ENCODE data around the gene PSMD1. TPM values are rescaled to one million over a fixed set of nuclear protein-coding genes. Genes with fewer than 3 reads are reported as not detected.
A peak's percentile ranks its signal among the peaks of the same experiment; 100 is the strongest.

Gene PSMD1
- total RNA-seq, 2 experiments from 2014 or later = 27.9 to 31.3 TPM

DNA sequence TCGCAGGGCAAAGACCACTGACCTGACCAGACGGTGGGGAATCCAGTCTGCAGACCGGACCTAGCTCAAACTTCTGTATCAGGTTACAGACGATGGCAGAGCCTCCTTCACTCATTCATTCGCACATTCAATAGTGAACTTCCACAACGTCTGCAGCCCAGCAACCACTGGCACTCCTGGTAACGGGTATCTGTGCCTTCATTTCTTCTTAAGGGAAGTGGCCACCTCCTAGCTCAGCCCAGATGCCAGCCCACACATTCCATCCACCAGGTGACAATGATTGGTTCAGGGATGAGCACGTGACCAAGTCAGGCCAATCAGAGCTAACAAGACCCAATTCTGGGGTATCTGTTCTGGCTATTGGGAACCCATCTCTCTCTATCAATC, 125.8 kb downstream of the PSMD1 start:
- no peaks in the 10 kb centered on the region for H3K27me3 Mint-ChIP-seq
- no peaks in the 10 kb centered on the region for H3K36me3 ChIP-seq (ENCODE audit: insufficient read depth, low read length)
- H3K4me3 Mint-ChIP-seq = no peak overlapping the region
- ChIA-PET POLR2A (no interaction called here), CTCF (no interaction called here)
- peak in 1 of 14 experiments; percentile 17 for DNase-seq
- no peak overlapping the region for H3K4me3 ChIP-seq (ENCODE audit: low read length)
- peaks cover 6% of the 10 kb centered on the region for H3K4me1 Mint-ChIP-seq (ENCODE audit: low read depth)
- H3K27ac Mint-ChIP-seq = no peak overlapping the region
- no peaks in the 10 kb centered on the region for H3K4me1 ChIP-seq (ENCODE audit: insufficient read depth, low read length)
- H3K36me3 Mint-ChIP-seq (ENCODE audit: low read depth) = no peaks in the 10 kb centered on the region
- ATAC-seq (ENCODE audit: poor library complexity) = no peak
- H3K27me3 ChIP-seq (ENCODE audit: control insufficient read depth in 1 of 2, insufficient read depth in 2 of 2, low read length in 2 of 2) = no peaks in the 10 kb centered on the region
- no peaks in the 10 kb centered on the region for H3K9me3 ChIP-seq (ENCODE audit: control insufficient read depth in 1 of 2, insufficient read depth in 1 of 2, low read length in 2 of 2)
- H3K9me3 Mint-ChIP-seq = no peaks in the 10 kb centered on the region
- H3K27ac ChIP-seq (ENCODE audit: low read depth in 1 of 2, low read length in 2 of 2) = no peak overlapping the region
- TF ChIP-seq, protein P1, sequence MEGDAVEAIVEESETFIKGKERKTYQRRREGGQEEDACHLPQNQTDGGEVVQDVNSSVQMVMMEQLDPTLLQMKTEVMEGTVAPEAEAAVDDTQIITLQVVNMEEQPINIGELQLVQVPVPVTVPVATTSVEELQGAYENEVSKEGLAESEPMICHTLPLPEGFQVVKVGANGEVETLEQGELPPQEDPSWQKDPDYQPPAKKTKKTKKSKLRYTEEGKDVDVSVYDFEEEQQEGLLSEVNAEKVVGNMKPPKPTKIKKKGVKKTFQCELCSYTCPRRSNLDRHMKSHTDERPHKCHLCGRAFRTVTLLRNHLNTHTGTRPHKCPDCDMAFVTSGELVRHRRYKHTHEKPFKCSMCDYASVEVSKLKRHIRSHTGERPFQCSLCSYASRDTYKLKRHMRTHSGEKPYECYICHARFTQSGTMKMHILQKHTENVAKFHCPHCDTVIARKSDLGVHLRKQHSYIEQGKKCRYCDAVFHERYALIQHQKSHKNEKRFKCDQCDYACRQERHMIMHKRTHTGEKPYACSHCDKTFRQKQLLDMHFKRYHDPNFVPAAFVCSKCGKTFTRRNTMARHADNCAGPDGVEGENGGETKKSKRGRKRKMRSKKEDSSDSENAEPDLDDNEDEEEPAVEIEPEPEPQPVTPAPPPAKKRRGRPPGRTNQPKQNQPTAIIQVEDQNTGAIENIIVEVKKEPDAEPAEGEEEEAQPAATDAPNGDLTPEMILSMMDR (IDR thresholded peaks at IDR 0.05) = no peak
- intact Hi-C loops (cut with DNase I, micrococcal nuclease) = no loop called here

DNA sequence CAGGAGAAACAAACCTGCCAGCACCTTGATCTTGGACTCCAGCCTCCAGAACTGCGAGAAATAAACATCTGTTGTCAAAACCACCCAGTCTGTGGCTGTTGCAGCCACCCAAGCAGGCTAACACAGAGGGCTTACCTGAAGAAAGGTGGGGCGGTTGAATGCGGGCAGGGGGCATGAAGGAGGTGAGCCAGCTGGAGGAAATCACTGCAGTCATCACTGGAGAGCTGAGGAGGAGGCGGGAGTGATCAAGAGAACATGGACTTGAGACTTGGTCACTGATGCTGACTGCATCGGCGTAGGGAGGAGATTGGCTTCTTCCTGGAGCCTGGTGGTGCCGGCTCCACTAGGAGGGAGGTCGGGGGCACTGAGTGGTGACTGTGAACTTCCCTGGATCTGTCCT, 127.2 kb downstream of the PSMD1 start:
- no peak overlapping the region for H3K27ac ChIP-seq (ENCODE audit: low read depth in 1 of 2, low read length in 2 of 2)
- H3K9me3 Mint-ChIP-seq = no peaks in the 10 kb centered on the region
- TF ChIP-seq, protein P1 (IDR thresholded peaks at IDR 0.05) = no peak
- no peaks in the 10 kb centered on the region for H3K36me3 ChIP-seq (ENCODE audit: insufficient read depth, low read length)
- ATAC-seq (ENCODE audit: poor library complexity) (no peak), DNase-seq (no peak)
- peaks cover 6% of the 10 kb centered on the region for H3K4me1 Mint-ChIP-seq (ENCODE audit: low read depth)
- no peak overlapping the region for H3K4me3 Mint-ChIP-seq
- H3K4me1 ChIP-seq (ENCODE audit: insufficient read depth, low read length) = no peaks in the 10 kb centered on the region
- H3K36me3 Mint-ChIP-seq (ENCODE audit: low read depth) = no peaks in the 10 kb centered on the region
- H3K27ac Mint-ChIP-seq = no peak overlapping the region
- ChIA-PET POLR2A (no interaction called here), CTCF (no interaction called here)
- intact Hi-C loops (cut with DNase I, micrococcal nuclease) = no loop called here
- no peaks in the 10 kb centered on the region for H3K9me3 ChIP-seq (ENCODE audit: control insufficient read depth in 1 of 2, insufficient read depth in 1 of 2, low read length in 2 of 2)
- H3K27me3 Mint-ChIP-seq = peaks cover 6% of the 10 kb centered on the region
- H3K4me3 ChIP-seq (ENCODE audit: low read length) = no peak overlapping the region
- H3K27me3 ChIP-seq (ENCODE audit: control insufficient read depth in 1 of 2, insufficient read depth in 2 of 2, low read length in 2 of 2) = peaks cover 0 to 6% of the 10 kb centered on the region in 2 experiments

DNA sequence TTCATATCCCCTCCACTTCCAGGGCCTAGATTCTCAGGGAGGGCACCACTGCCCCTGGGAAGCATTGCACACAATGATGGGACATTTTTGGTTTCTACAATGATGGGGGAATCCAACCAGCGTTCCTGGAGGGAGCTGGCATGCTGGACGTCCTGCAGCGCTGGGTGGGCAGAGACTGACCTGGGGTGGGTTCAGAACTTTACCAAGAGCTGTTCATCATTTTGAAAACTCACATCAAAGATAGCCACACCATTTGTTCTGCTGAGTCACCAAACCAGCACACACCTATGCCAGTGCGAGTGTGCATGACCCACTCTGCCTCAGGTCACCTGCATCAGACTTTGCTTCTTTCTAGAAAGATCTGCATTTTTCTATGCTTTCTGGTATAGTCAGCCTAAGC, 127.7 kb downstream of the PSMD1 start:
- H3K36me3 Mint-ChIP-seq (ENCODE audit: low read depth) = no peaks in the 10 kb centered on the region
- H3K27ac Mint-ChIP-seq = no peak overlapping the region
- H3K4me3 Mint-ChIP-seq = no peak overlapping the region
- intact Hi-C loops (cut with DNase I, micrococcal nuclease) = no loop called here
- TF ChIP-seq, protein P1 (IDR thresholded peaks at IDR 0.05) = no peak
- H3K9me3 Mint-ChIP-seq = no peaks in the 10 kb centered on the region
- Histone ChIP-seq H3K36me3 (ENCODE audit: insufficient read depth, low read length) (no peaks in the 10 kb centered on the region), H3K27me3 (ENCODE audit: control insufficient read depth in 1 of 2, insufficient read depth in 2 of 2, low read length in 2 of 2) (peaks cover 4 to 10% of the 10 kb centered on the region in 2 experiments), H3K4me1 (ENCODE audit: insufficient read depth, low read length) (no peaks in the 10 kb centered on the region), H3K9me3 (ENCODE audit: control insufficient read depth in 1 of 2, insufficient read depth in 1 of 2, low read length in 2 of 2) (no peaks in the 10 kb centered on the region), H3K27ac (ENCODE audit: low read depth in 1 of 2, low read length in 2 of 2) (no peak overlapping the region), H3K4me3 (ENCODE audit: low read length) (no peak overlapping the region)
- ATAC-seq (ENCODE audit: poor library complexity) (no peak), DNase-seq (no peak)
- peaks cover 11% of the 10 kb centered on the region for H3K27me3 Mint-ChIP-seq
- H3K4me1 Mint-ChIP-seq (ENCODE audit: low read depth) = peaks cover 6% of the 10 kb centered on the region
- POLR2A ChIA-PET = no interaction called here
- CTCF ChIA-PET = no interaction called here

All from CD4-positive, alpha-beta T cell (primary cell).